H1 (cell line): ENCODE results near the gene KCNMA1. TPM values are rescaled to one million over a fixed set of nuclear protein-coding genes. Genes with fewer than 3 reads are reported as not detected.

Experiments
- BCL11A ChIP-seq, 2 experiments: IDR thresholded peaks; one replicate each; pipeline ENCODE4 v1.6.1; 2011; ENCODE audit warnings: low read depth in 2 of 2, low read length in 2 of 2, mild to moderate bottlenecking in 2 of 2
- CHD2 ChIP-seq: IDR thresholded peaks from 2 replicates; pipeline ENCODE4 v1.6.1; 2012; ENCODE audit warnings: low read length, improper control_type of control experiment
- EZH2 ChIP-seq: fragments of 200-600 bp; sonication (generic); IDR thresholded peaks from 2 replicates; pipeline ENCODE4 v1.7.1; 2012; ENCODE audit warnings: low read depth, mild to moderate bottlenecking, moderate library complexity, low read length, inconsistent platforms; ENCODE audit not compliant: severe bottlenecking
- KDM4A ChIP-seq: IDR thresholded peaks from one replicate; pipeline ENCODE4 v1.7.1; 2012; ENCODE audit warnings: low read depth, mild to moderate bottlenecking, moderate library complexity, low read length, inconsistent platforms; ENCODE audit not compliant: severe bottlenecking
- PHF8 ChIP-seq: fragments of 200-600 bp; sonication (generic); conservative IDR thresholded peaks from 2 replicates; pipeline ENCODE4 v1.7.1; 2012; ENCODE audit warnings: low read depth, mild to moderate bottlenecking, inconsistent platforms, low read length, moderate library complexity
- POLR2A ChIP-seq, 2 experiments: IDR thresholded peaks; 1 replicate in 1 of 2; 2 replicates in 1 of 2; pipeline ENCODE4 v1.6.1; 2011; ENCODE audit warnings: low read depth in 2 of 2, low read length in 2 of 2, mild to moderate bottlenecking in 2 of 2; ENCODE audit errors: control extremely low read depth in 1 of 2
- TBP ChIP-seq: IDR thresholded peaks from 2 replicates; pipeline ENCODE4 v1.6.1; 2011; ENCODE audit warnings: low read depth, low read length, improper control_type of control experiment
- ZNF274 ChIP-seq: IDR thresholded peaks from 2 replicates; pipeline ENCODE4 v1.7.0; 2012; ENCODE audit warnings: low read length, borderline replicate concordance; ENCODE audit errors: extremely low read depth
- polyA plus RNA-seq, 7 experiments: library from polyadenylated mRNA; depleted of rRNA in 3 of 7; stranded (reverse) in 5 of 7; unstranded in 2 of 7; fragments of >200 nt in 5 of 7; fragments of 200-250 nt in 2 of 7; gene quantifications; 1 replicate in 5 of 7; 2 replicates in 1 of 7; 4 replicates in 1 of 7; pipeline versions ENCODE4 v1.2.1 to v1.2.3, GENCODE V29; 2011 to 2013; ENCODE audit warnings: missing spikeins in 2 of 7, mixed read lengths in 2 of 7
- total RNA-seq: library from RNA; stranded (reverse); fragmentation: NEBNext Ultra II Directional; extraction: Animal tissue kit (Norgen Biotek cat#: 25700); gene quantifications from 2 replicates; pipeline ENCODE4 v1.2.1, GENCODE V29; 2021
- TF ChIP-seq, protein P1 (sequence below): fragments of 300-600 bp; sonication (generic); IDR thresholded peaks from 2 replicates; pipeline ENCODE4 v1.7.1; 2012; ENCODE audit warnings: low read length, moderate library complexity, mild to moderate bottlenecking, inconsistent platforms; ENCODE audit not compliant: insufficient replicate concordance

The KCNMA1 gene
- total and polyA plus RNA-seq, 2 of the 8 experiments (the other 6 are each of a cell fraction or from before 2014, with no cell fraction given), result 10.2 to 11.1 TPM

DNA sequence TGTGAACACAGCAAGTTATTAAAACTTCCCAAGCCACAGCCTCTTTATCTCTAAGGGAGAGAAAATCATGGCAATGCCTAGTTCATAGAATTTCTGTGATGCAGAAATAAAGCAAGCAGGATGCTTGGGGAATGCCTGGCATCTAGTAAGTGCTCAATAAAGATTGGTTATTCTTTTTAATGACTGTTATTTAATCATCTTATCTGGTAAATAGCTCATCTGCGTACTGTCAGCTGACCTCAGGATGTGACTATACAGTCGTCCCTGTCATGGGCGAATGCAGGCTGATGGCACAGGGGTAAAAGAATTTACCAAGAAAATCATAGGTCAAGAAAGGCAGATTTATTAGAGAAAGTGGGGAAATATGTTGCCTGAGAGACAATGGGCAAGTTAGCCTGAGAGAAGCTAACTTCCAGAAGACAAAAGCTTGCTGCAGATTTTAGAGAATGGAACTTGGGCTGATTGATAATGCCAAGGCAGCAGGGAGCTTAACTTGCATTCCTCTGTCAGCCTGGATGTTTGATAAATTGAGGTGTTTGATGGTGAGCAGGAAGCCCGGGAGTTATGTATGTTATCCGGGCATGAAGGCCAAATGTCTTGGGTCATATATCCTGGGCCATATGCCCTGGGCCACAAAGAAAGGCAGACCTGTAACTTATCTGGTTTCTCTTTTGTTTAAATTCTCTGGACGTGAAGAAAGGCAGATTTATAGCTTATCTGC is 126.0 kb downstream of the KCNMA1 start (continued):
- TF ChIP-seq, protein P1, sequence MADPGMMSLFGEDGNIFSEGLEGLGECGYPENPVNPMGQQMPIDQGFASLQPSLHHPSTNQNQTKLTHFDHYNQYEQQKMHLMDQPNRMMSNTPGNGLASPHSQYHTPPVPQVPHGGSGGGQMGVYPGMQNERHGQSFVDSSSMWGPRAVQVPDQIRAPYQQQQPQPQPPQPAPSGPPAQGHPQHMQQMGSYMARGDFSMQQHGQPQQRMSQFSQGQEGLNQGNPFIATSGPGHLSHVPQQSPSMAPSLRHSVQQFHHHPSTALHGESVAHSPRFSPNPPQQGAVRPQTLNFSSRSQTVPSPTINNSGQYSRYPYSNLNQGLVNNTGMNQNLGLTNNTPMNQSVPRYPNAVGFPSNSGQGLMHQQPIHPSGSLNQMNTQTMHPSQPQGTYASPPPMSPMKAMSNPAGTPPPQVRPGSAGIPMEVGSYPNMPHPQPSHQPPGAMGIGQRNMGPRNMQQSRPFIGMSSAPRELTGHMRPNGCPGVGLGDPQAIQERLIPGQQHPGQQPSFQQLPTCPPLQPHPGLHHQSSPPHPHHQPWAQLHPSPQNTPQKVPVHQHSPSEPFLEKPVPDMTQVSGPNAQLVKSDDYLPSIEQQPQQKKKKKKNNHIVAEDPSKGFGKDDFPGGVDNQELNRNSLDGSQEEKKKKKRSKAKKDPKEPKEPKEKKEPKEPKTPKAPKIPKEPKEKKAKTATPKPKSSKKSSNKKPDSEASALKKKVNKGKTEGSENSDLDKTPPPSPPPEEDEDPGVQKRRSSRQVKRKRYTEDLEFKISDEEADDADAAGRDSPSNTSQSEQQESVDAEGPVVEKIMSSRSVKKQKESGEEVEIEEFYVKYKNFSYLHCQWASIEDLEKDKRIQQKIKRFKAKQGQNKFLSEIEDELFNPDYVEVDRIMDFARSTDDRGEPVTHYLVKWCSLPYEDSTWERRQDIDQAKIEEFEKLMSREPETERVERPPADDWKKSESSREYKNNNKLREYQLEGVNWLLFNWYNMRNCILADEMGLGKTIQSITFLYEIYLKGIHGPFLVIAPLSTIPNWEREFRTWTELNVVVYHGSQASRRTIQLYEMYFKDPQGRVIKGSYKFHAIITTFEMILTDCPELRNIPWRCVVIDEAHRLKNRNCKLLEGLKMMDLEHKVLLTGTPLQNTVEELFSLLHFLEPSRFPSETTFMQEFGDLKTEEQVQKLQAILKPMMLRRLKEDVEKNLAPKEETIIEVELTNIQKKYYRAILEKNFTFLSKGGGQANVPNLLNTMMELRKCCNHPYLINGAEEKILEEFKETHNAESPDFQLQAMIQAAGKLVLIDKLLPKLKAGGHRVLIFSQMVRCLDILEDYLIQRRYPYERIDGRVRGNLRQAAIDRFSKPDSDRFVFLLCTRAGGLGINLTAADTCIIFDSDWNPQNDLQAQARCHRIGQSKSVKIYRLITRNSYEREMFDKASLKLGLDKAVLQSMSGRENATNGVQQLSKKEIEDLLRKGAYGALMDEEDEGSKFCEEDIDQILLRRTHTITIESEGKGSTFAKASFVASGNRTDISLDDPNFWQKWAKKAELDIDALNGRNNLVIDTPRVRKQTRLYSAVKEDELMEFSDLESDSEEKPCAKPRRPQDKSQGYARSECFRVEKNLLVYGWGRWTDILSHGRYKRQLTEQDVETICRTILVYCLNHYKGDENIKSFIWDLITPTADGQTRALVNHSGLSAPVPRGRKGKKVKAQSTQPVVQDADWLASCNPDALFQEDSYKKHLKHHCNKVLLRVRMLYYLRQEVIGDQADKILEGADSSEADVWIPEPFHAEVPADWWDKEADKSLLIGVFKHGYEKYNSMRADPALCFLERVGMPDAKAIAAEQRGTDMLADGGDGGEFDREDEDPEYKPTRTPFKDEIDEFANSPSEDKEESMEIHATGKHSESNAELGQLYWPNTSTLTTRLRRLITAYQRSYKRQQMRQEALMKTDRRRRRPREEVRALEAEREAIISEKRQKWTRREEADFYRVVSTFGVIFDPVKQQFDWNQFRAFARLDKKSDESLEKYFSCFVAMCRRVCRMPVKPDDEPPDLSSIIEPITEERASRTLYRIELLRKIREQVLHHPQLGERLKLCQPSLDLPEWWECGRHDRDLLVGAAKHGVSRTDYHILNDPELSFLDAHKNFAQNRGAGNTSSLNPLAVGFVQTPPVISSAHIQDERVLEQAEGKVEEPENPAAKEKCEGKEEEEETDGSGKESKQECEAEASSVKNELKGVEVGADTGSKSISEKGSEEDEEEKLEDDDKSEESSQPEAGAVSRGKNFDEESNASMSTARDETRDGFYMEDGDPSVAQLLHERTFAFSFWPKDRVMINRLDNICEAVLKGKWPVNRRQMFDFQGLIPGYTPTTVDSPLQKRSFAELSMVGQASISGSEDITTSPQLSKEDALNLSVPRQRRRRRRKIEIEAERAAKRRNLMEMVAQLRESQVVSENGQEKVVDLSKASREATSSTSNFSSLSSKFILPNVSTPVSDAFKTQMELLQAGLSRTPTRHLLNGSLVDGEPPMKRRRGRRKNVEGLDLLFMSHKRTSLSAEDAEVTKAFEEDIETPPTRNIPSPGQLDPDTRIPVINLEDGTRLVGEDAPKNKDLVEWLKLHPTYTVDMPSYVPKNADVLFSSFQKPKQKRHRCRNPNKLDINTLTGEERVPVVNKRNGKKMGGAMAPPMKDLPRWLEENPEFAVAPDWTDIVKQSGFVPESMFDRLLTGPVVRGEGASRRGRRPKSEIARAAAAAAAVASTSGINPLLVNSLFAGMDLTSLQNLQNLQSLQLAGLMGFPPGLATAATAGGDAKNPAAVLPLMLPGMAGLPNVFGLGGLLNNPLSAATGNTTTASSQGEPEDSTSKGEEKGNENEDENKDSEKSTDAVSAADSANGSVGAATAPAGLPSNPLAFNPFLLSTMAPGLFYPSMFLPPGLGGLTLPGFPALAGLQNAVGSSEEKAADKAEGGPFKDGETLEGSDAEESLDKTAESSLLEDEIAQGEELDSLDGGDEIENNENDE, result no peak
- TF ChIP-seq BCL11A (IDR thresholded peaks at IDR 0.05; ENCODE audit: low read depth in 2 of 2, low read length in 2 of 2) (no peak), TBP (no peak), ZNF274 (no peak), POLR2A (IDR thresholded peaks at IDR 0.05; ENCODE audit: control extremely low read depth in 1 of 2, low read depth in 2 of 2, low read length in 2 of 2) (no peak), EZH2 (no peak), PHF8 (no peak), CHD2 (no peak), KDM4A (no peak)
